Astrocyte (in vitro differentiated cells and primary cell): Measurements from ENCODE around the gene RAE1. TPM values are rescaled to one million over a fixed set of nuclear protein-coding genes. Genes with fewer than 3 reads are reported as not detected.

Experiments used
- DNase-seq: peaks from one replicate; pipeline ENCODE4 v3.0.0-alpha.2; 2010; ENCODE audit warnings: low read depth
- FAIRE-seq: peaks from 2 replicates; lab custom pipeline; 2011; peaks lifted over from hg19 to GRCh38; lab: Jason Lieb, UNC
- H2AFZ ChIP-seq: 2 replicates; pipeline ENCODE4 v1.6.0; 2012; ENCODE audit warnings: low read depth, low read length, inconsistent platforms
- H3K27ac ChIP-seq: 2 replicates; pipeline ENCODE4 v1.5.1; 2011; ENCODE audit warnings: low read depth, low read length, inconsistent platforms
- H3K27me3 ChIP-seq: 2 replicates; pipeline ENCODE4 v1.6.0; 2011; ENCODE audit warnings: low read length, inconsistent platforms; ENCODE audit not compliant: insufficient read depth
- H3K36me3 ChIP-seq: 2 replicates; pipeline ENCODE4 v1.5.1; 2011; ENCODE audit warnings: low read length, inconsistent platforms; ENCODE audit not compliant: insufficient read depth
- H3K4me1 ChIP-seq: 2 replicates; pipeline ENCODE4 v1.5.1; 2011; ENCODE audit warnings: low read length, inconsistent platforms; ENCODE audit not compliant: insufficient read depth
- H3K4me2 ChIP-seq: 2 replicates; pipeline ENCODE4 v1.6.0; 2012; ENCODE audit warnings: low read length, inconsistent platforms
- H3K4me3 ChIP-seq: 2 replicates; pipeline ENCODE4 v1.5.1; 2011; ENCODE audit warnings: low read depth, mild to moderate bottlenecking, low read length, inconsistent platforms; ENCODE audit not compliant: insufficient read depth
- H3K79me2 ChIP-seq: 2 replicates; pipeline ENCODE4 v1.6.0; 2012; ENCODE audit warnings: mild to moderate bottlenecking, low read length, inconsistent platforms; ENCODE audit not compliant: insufficient read depth
- H3K9ac ChIP-seq: 2 replicates; pipeline ENCODE4 v1.6.0; 2012; ENCODE audit warnings: mild to moderate bottlenecking, low read length, inconsistent platforms
- H3K9me3 ChIP-seq: 2 replicates; pipeline ENCODE4 v1.5.1; 2012; ENCODE audit warnings: low read depth, mild to moderate bottlenecking, low read length, inconsistent platforms; ENCODE audit not compliant: insufficient read depth
- H4K20me1 ChIP-seq: 2 replicates; pipeline ENCODE4 v1.6.0; 2012; ENCODE audit warnings: low read length, inconsistent platforms; ENCODE audit not compliant: insufficient read depth
- H3K27ac Mint-ChIP-seq: one replicate; pipeline ENCODE4 v1.8.0; 2021; ENCODE audit warnings: mild to moderate bottlenecking, mixed read lengths; ENCODE audit not compliant: unreplicated experiment
- H3K27me3 Mint-ChIP-seq: one replicate; pipeline ENCODE4 v1.8.0; 2021; ENCODE audit warnings: low read depth, mixed read lengths; ENCODE audit not compliant: unreplicated experiment
- H3K36me3 Mint-ChIP-seq: one replicate; pipeline ENCODE4 v1.8.0; 2021; ENCODE audit warnings: low read depth, mixed read lengths; ENCODE audit not compliant: unreplicated experiment
- H3K4me1 Mint-ChIP-seq: one replicate; pipeline ENCODE4 v1.8.0; 2021; ENCODE audit warnings: low read depth, mixed read lengths; ENCODE audit not compliant: unreplicated experiment
- H3K4me3 Mint-ChIP-seq: one replicate; pipeline ENCODE4 v1.8.0; 2021; ENCODE audit warnings: mild to moderate bottlenecking, moderate library complexity, mixed read lengths; ENCODE audit not compliant: unreplicated experiment
- H3K9me3 Mint-ChIP-seq: one replicate; pipeline ENCODE4 v1.8.0; 2021; ENCODE audit warnings: mild to moderate bottlenecking, mixed read lengths; ENCODE audit not compliant: unreplicated experiment
- CTCF ChIP-seq: IDR thresholded peaks from 2 replicates; pipeline ENCODE4 v1.5.1; 2011; ENCODE audit warnings: low read depth, mild to moderate bottlenecking, inconsistent platforms, low read length, moderate library complexity; ENCODE audit not compliant: insufficient read depth
- EZH2 ChIP-seq: IDR thresholded peaks from 2 replicates; pipeline ENCODE4 v1.6.1; 2012; ENCODE audit warnings: mild to moderate bottlenecking, low read length, inconsistent platforms; ENCODE audit not compliant: insufficient read depth
- total RNA-seq: library from RNA; stranded (reverse); gene quantifications from 2 replicates; pipeline ENCODE4 v1.2.1, GENCODE V29; 2021

RAE1 gene
- total RNA-seq, 1 donor from 2014 or later, result 31.1 TPM

GRCh38 chr20:57384953-57385761, 34.1 kb downstream of the RAE1 start:
- Histone ChIP-seq H3K27me3 (no peaks in the 10 kb centered on the region), H3K4me2 (no peak overlapping the region), H3K36me3 (peaks cover 4% of the 10 kb centered on the region), H2AFZ (no peak overlapping the region), H3K27ac (no peak overlapping the region), H3K9ac (no peak overlapping the region), H3K4me1 (peaks cover 6% of the 10 kb centered on the region), H3K9me3 (no peaks in the 10 kb centered on the region), H3K79me2 (no peaks in the 10 kb centered on the region), H3K4me3 (no peak overlapping the region), H4K20me1 (peaks cover 2% of the 10 kb centered on the region)
- no peaks in the 10 kb centered on the region for H3K9me3 Mint-ChIP-seq
- peaks cover 8% of the 10 kb centered on the region for H3K36me3 Mint-ChIP-seq
- no peak overlapping the region for H3K27ac Mint-ChIP-seq
- no peak overlapping the region for H3K4me3 Mint-ChIP-seq
- H3K4me1 Mint-ChIP-seq, result peaks cover 6% of the 10 kb centered on the region
- no peaks in the 10 kb centered on the region for H3K27me3 Mint-ChIP-seq
- FAIRE-seq (no peak), DNase-seq (no peak)
- no peak for TF ChIP-seq EZH2
- TF ChIP-seq CTCF, result no peak

- H3K4me3 ChIP-seq, result no peak overlapping the region
- Mint-ChIP-seq H3K36me3 (peaks cover 10% of the 10 kb centered on the region), H3K4me3 (no peak overlapping the region), H3K27me3 (no peaks in the 10 kb centered on the region), H3K9me3 (no peaks in the 10 kb centered on the region), H3K27ac (no peak overlapping the region), H3K4me1 (peaks cover 8% of the 10 kb centered on the region)
- no peak for FAIRE-seq
- no peak overlapping the region for H2AFZ ChIP-seq
- no peaks in the 10 kb centered on the region for H3K9me3 ChIP-seq
- H3K36me3 ChIP-seq, result no peaks in the 10 kb centered on the region
- H3K27ac ChIP-seq, result no peak overlapping the region
- H3K79me2 ChIP-seq, result no peaks in the 10 kb centered on the region
- H4K20me1 ChIP-seq, result no peaks in the 10 kb centered on the region
- H3K27me3 ChIP-seq, result no peaks in the 10 kb centered on the region
- H3K9ac ChIP-seq, result no peak overlapping the region
- H3K4me1 ChIP-seq, result peaks cover 6% of the 10 kb centered on the region
- no peak for TF ChIP-seq CTCF
- TF ChIP-seq EZH2, result no peak
- no peak overlapping the region for H3K4me2 ChIP-seq
- DNase-seq, result no peak
Measured at GRCh38 chr20:57385940-57386339, 34.9 kb downstream of the RAE1 start.

- H3K4me1 Mint-ChIP-seq, result peaks cover 8% of the 10 kb centered on the region
- H3K4me3 Mint-ChIP-seq, result no peak overlapping the region
- no peak for TF ChIP-seq EZH2
- TF ChIP-seq CTCF, result no peak
- H4K20me1 ChIP-seq, result no peaks in the 10 kb centered on the region
- no peak overlapping the region for H3K4me3 ChIP-seq
- FAIRE-seq (no peak), DNase-seq (no peak)
- H3K4me2 ChIP-seq, result no peak overlapping the region
- peaks cover 2% of the 10 kb centered on the region for H3K79me2 ChIP-seq
- no peaks in the 10 kb centered on the region for H3K9me3 ChIP-seq
- no peak overlapping the region for H3K27ac Mint-ChIP-seq
- H3K36me3 ChIP-seq, result no peaks in the 10 kb centered on the region
- H3K27me3 ChIP-seq, result no peaks in the 10 kb centered on the region
- no peaks in the 10 kb centered on the region for H3K9me3 Mint-ChIP-seq
- no peak overlapping the region for H2AFZ ChIP-seq
- H3K27ac ChIP-seq, result no peak overlapping the region
- H3K4me1 ChIP-seq, result peaks cover 6% of the 10 kb centered on the region
- H3K27me3 Mint-ChIP-seq, result no peaks in the 10 kb centered on the region
- H3K36me3 Mint-ChIP-seq, result peaks cover 10% of the 10 kb centered on the region
- H3K9ac ChIP-seq, result no peak overlapping the region
Measured at GRCh38 chr20:57386762-57387161, 35.7 kb downstream of the RAE1 start.
